K562 (cell line): ENCODE data around the gene CDKN2C. TPM values are rescaled to one million over a fixed set of nuclear protein-coding genes. Genes with fewer than 3 reads are reported as not detected.
A peak's percentile ranks its signal among the peaks of the same experiment; 100 is the strongest.

Source experiments
- ARID1B ChIP-seq: fragments of 450-650 bp; IDR thresholded peaks from 2 replicates; pipeline ENCODE4 v1.6.1; 2016; ENCODE audit warnings: antibody characterized with exemption, mild to moderate bottlenecking, inconsistent platforms
- ELF1 ChIP-seq: fragments of 200-800 bp; sonication (Bioruptor generic); IDR thresholded peaks from 2 replicates; pipeline ENCODE4 v1.6.1; 2016; ENCODE audit warnings: missing genetic modification characterization, missing compliant biosample characterization
- ELF2 ChIP-seq: fragments of 250-450 bp; sonication (Bioruptor Pico); IDR thresholded peaks from 2 replicates; pipeline ENCODE4 v1.5.0; 2021; ENCODE audit warnings: mild to moderate bottlenecking
- JUNB ChIP-seq: fragments of 450-650 bp; formaldehyde crosslinking; conservative IDR thresholded peaks from 2 replicates; pipeline ENCODE4 v1.4.0; 2020; ENCODE audit warnings: mild to moderate bottlenecking
- KLF6 ChIP-seq: fragments of 250-450 bp; sonication (Bioruptor Pico); IDR thresholded peaks from 2 replicates; pipeline ENCODE4 v1.4.0; 2020; ENCODE audit warnings: mild to moderate bottlenecking, moderate library complexity, borderline replicate concordance
- MAFG ChIP-seq: fragments of 450-650 bp; conservative IDR thresholded peaks from 2 replicates; pipeline ENCODE4 v1.6.1; 2016; ENCODE audit warnings: missing genetic modification characterization, missing compliant biosample characterization
- MBD2 ChIP-seq: sonication (generic); IDR thresholded peaks from 2 replicates; pipeline ENCODE4 v1.6.1; 2016; ENCODE audit warnings: low read depth, borderline replicate concordance
- STAG1 ChIP-seq: sonication (generic); formaldehyde crosslinking; IDR thresholded peaks from 2 replicates; pipeline ENCODE4 v1.5.0; 2020; ENCODE audit warnings: missing genetic modification reagents, borderline replicate concordance
- TAF15 ChIP-seq: fragments of 200-400 bp; formaldehyde crosslinking; IDR thresholded peaks from 2 replicates; pipeline ENCODE4 v1.6.1; 2017; ENCODE audit warnings: mild to moderate bottlenecking, low read depth, low read length, moderate library complexity
- TRIM28 ChIP-seq: fragments of 450-650 bp; IDR thresholded peaks from 2 replicates; pipeline ENCODE4 v1.6.1; 2017
- ZNF140 ChIP-seq: fragments of 250-450 bp; sonication (Bioruptor Pico); IDR thresholded peaks from 2 replicates; pipeline ENCODE4 v1.8.0; 2021; ENCODE audit warnings: moderate library complexity, mild to moderate bottlenecking, inconsistent platforms
- ZNF197 ChIP-seq: fragments of 200-800 bp; sonication (Bioruptor generic); IDR thresholded peaks from 2 replicates; pipeline ENCODE4 v1.6.1; 2016; ENCODE audit warnings: low read depth, missing genetic modification characterization, missing compliant biosample characterization
- ZNF212 ChIP-seq: fragments of 450-650 bp; formaldehyde crosslinking; IDR thresholded peaks from 2 replicates; pipeline ENCODE4 v1.4.0; 2020; ENCODE audit warnings: mild to moderate bottlenecking
- ZNF347 ChIP-seq: fragments of 450-650 bp; formaldehyde crosslinking; IDR thresholded peaks from 2 replicates; pipeline ENCODE4 v1.4.0; 2020; ENCODE audit warnings: low read depth, mild to moderate bottlenecking, moderate library complexity
- ZNF584 ChIP-seq: fragments of 200-800 bp; sonication (Bioruptor generic); IDR thresholded peaks from 2 replicates; pipeline ENCODE4 v1.6.1; 2016; ENCODE audit warnings: low read depth, mild to moderate bottlenecking, missing genetic modification characterization, missing compliant biosample characterization
- ZNF699 ChIP-seq: fragments of 250-450 bp; sonication (Bioruptor Pico); IDR thresholded peaks from 2 replicates; pipeline ENCODE4 v1.8.0; 2021; ENCODE audit warnings: mild to moderate bottlenecking, moderate library complexity; ENCODE audit not compliant: insufficient replicate concordance
- ZNF740 ChIP-seq, 3 experiments: fragments of 200-800 bp in 1 of 3; sonication (Bioruptor generic) in 1 of 3; sonication (generic) in 1 of 3; formaldehyde crosslinking in 1 of 3; IDR thresholded peaks; 2 replicates each; pipeline versions ENCODE4 v1.6.1 to v1.8.0; 2016 to 2022; ENCODE audit warnings: mild to moderate bottlenecking in 2 of 3, missing compliant biosample characterization in 2 of 3, missing genetic modification characterization in 2 of 3, missing genetic modification reagents in 1 of 3
- ZSCAN29 ChIP-seq: fragments of 450-650 bp; IDR thresholded peaks from 2 replicates; pipeline ENCODE4 v1.6.1; 2017
- polyA plus RNA-seq, 8 experiments: library from polyadenylated mRNA; depleted of rRNA in 4 of 8; stranded (reverse) in 5 of 8; unstranded in 3 of 8; fragments of >200 nt; fragmentation: Nextera tagmentation in 2 of 8; fragmentation: Illumina TruSeq in 1 of 8; extraction: Ambion mirVana in 2 of 8; extraction: Trizol in 1 of 8; gene quantifications; 2 replicates each; pipeline versions ENCODE4 v1.2.1 to v1.2.3, GENCODE V29; 2011 to 2014; ENCODE audit warnings: inconsistent platforms in 1 of 8, missing spikeins in 1 of 8
- total RNA-seq, 7 experiments: library from RNA; depleted of rRNA in 6 of 7; stranded (reverse); fragments of >200 nt in 6 of 7; fragmentation: Illumina TruSeq in 2 of 7; extraction: Trizol in 2 of 7; gene quantifications; 2 replicates each; pipeline versions ENCODE4 v1.2.1 to v1.2.3, GENCODE V29; 2011 to 2021; ENCODE audit warnings: low replicate concordance in 1 of 7
- TF ChIP-seq, protein P1 (sequence below): sonication (generic); formaldehyde crosslinking; IDR thresholded peaks from 2 replicates; pipeline ENCODE4 v1.8.0; 2022; ENCODE audit warnings: mild to moderate bottlenecking, missing genetic modification reagents
- TF ChIP-seq, protein P2 (sequence below): fragments of 450-650 bp; formaldehyde crosslinking; IDR thresholded peaks from 2 replicates; pipeline ENCODE4 v1.4.0; 2022; ENCODE audit warnings: missing genetic modification characterization

The CDKN2C gene
- total and polyA plus RNA-seq, 9 of the 15 experiments (the other 6 are each of a cell fraction or from before 2014, with no cell fraction given), result 11.9 to 74.3 (median 45.9) TPM

GRCh38 chr1:50968158-50968820 lies 1.8 kb upstream of the CDKN2C start (continued):
- TF ChIP-seq KLF6 (CRISPR knock-in tag), result no peak
- TF ChIP-seq ARID1B, result no peak
- TF ChIP-seq, protein P1, sequence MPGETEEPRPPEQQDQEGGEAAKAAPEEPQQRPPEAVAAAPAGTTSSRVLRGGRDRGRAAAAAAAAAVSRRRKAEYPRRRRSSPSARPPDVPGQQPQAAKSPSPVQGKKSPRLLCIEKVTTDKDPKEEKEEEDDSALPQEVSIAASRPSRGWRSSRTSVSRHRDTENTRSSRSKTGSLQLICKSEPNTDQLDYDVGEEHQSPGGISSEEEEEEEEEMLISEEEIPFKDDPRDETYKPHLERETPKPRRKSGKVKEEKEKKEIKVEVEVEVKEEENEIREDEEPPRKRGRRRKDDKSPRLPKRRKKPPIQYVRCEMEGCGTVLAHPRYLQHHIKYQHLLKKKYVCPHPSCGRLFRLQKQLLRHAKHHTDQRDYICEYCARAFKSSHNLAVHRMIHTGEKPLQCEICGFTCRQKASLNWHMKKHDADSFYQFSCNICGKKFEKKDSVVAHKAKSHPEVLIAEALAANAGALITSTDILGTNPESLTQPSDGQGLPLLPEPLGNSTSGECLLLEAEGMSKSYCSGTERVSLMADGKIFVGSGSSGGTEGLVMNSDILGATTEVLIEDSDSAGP, result no peak
- TF ChIP-seq ZNF740 (CRISPR knock-in tag; IDR thresholded peaks at IDR 0.05), result no peak
- no peak; a peak in 1 of 4 replicates for TF ChIP-seq ZNF740 (tag; IDR thresholded peaks at IDR 0.05)
- peak; percentile 54; the same call in 1 of the 2 replicates for TF ChIP-seq MAFG
- no peak for TF ChIP-seq JUNB
- TF ChIP-seq ZNF197 (CRISPR knock-in tag), result no peak; the same call in 1 of the 2 replicates
- TF ChIP-seq, protein P2, sequence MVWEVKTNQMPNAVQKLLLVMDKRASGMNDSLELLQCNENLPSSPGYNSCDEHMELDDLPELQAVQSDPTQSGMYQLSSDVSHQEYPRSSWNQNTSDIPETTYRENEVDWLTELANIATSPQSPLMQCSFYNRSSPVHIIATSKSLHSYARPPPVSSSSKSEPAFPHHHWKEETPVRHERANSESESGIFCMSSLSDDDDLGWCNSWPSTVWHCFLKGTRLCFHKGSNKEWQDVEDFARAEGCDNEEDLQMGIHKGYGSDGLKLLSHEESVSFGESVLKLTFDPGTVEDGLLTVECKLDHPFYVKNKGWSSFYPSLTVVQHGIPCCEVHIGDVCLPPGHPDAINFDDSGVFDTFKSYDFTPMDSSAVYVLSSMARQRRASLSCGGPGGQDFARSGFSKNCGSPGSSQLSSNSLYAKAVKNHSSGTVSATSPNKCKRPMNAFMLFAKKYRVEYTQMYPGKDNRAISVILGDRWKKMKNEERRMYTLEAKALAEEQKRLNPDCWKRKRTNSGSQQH (CRISPR knock-in tag), result no peak
- TF ChIP-seq ZNF584, result no peak; the same call in none of the 2 replicates
- no peak for TF ChIP-seq STAG1 (CRISPR knock-in tag)
- 0 out of 2 replicates have a peak, but pooled peaks have one; percentile 17 for TF ChIP-seq ZSCAN29
- peak; percentile 50 for TF ChIP-seq MBD2
- TF ChIP-seq TRIM28, result peak; percentile 16; the same call in 1 of the 2 replicates
- no peak; the same call in 1 of the 2 replicates for TF ChIP-seq ZNF347
- no peak for TF ChIP-seq ELF1
- no peak for TF ChIP-seq TAF15
- TF ChIP-seq ZNF699 (CRISPR knock-in tag), result no peak
- TF ChIP-seq ZNF212, result no peak
- no peak for TF ChIP-seq ZNF140
- TF ChIP-seq ELF2 (CRISPR knock-in tag), result 0 out of 2 replicates have a peak, but pooled peaks have one; percentile 12
